H9 (cell line): Measurements from ENCODE around the gene COX4I2. TPM values are rescaled to one million over a fixed set of nuclear protein-coding genes. Genes with fewer than 3 reads are reported as not detected.
"Not testable (repeated sequence)": the region's sequence is repeated elsewhere in the genome, so short reads cannot be mapped to it uniquely, and the experiment has no call there.

Experiments used
- DNase-seq: peaks from one replicate; pipeline ENCODE4 v3.0.0-alpha.2; 2017
- H2AFZ ChIP-seq: one replicate; pipeline ENCODE4 v1.6.1; 2013; ENCODE audit warnings: mild to moderate bottlenecking, low read length, control low read depth, moderate library complexity
- H2AK5ac ChIP-seq: 2 replicates; pipeline ENCODE4 v1.6.1; 2013; ENCODE audit warnings: low read length, control low read depth, mixed read lengths; ENCODE audit not compliant: insufficient read length
- H2BK120ac ChIP-seq: one replicate; pipeline ENCODE4 v1.6.1; 2013; ENCODE audit warnings: low read depth, mild to moderate bottlenecking, low read length, control low read depth, inconsistent platforms; ENCODE audit not compliant: poor library complexity, severe bottlenecking
- H2BK12ac ChIP-seq: 2 replicates; pipeline ENCODE4 v1.6.1; 2013; ENCODE audit warnings: low read length, control low read depth, mixed read lengths, low read depth; ENCODE audit not compliant: insufficient read length
- H2BK15ac ChIP-seq: 2 replicates; pipeline ENCODE4 v1.6.1; 2013; ENCODE audit warnings: low read depth, low read length, control low read depth
- H2BK20ac ChIP-seq: one replicate; pipeline ENCODE4 v1.6.1; 2013; ENCODE audit warnings: low read depth, mild to moderate bottlenecking, low read length, control low read depth, inconsistent platforms; ENCODE audit not compliant: poor library complexity, severe bottlenecking
- H2BK5ac ChIP-seq: 2 replicates; pipeline ENCODE4 v1.6.1; 2013; ENCODE audit warnings: low read length, control low read depth, mixed read lengths; ENCODE audit not compliant: insufficient read length
- H3K14ac ChIP-seq: 2 replicates; pipeline ENCODE4 v1.6.1; 2013; ENCODE audit warnings: low read length, control low read depth; ENCODE audit not compliant: insufficient read depth
- H3K18ac ChIP-seq: 2 replicates; pipeline ENCODE4 v1.6.1; 2013; ENCODE audit warnings: low read depth, mild to moderate bottlenecking, mixed read lengths, low read length, control low read depth; ENCODE audit not compliant: insufficient read length
- H3K23ac ChIP-seq: 2 replicates; pipeline ENCODE4 v1.6.1; 2013; ENCODE audit warnings: low read length, control low read depth, mixed read lengths, low read depth; ENCODE audit not compliant: insufficient read length
- H3K23me2 ChIP-seq: 2 replicates; pipeline ENCODE4 v1.6.1; 2013; ENCODE audit warnings: low read depth, mild to moderate bottlenecking, mixed read lengths, low read length, control low read depth; ENCODE audit not compliant: insufficient read length, poor library complexity, severe bottlenecking
- H3K27ac ChIP-seq: 2 replicates; pipeline ENCODE4 v1.5.1; 2013; ENCODE audit warnings: low read length, control low read depth, mixed read lengths, low read depth; ENCODE audit not compliant: insufficient read length
- H3K27me3 ChIP-seq: 2 replicates; pipeline ENCODE4 v1.6.1; 2013; ENCODE audit warnings: low read length, control low read depth, inconsistent platforms; ENCODE audit not compliant: insufficient read depth
- H3K4ac ChIP-seq: 2 replicates; pipeline ENCODE4 v1.6.1; 2013; ENCODE audit warnings: low read depth, mild to moderate bottlenecking, control low read depth, inconsistent platforms, low read length, moderate library complexity
- H3K4me1 ChIP-seq: 2 replicates; pipeline ENCODE4 v1.6.1; 2013; ENCODE audit warnings: low read length, control low read depth, inconsistent platforms; ENCODE audit not compliant: insufficient read depth
- H3K4me2 ChIP-seq: 2 replicates; pipeline ENCODE4 v1.6.1; 2013; ENCODE audit warnings: low read length, control low read depth, mixed read lengths; ENCODE audit not compliant: insufficient read length, insufficient read depth
- H3K56ac ChIP-seq: 2 replicates; pipeline ENCODE4 v1.6.1; 2013; ENCODE audit warnings: low read depth, mild to moderate bottlenecking, mixed read lengths, low read length, control low read depth; ENCODE audit not compliant: insufficient read length
- H3K79me1 ChIP-seq: 2 replicates; pipeline ENCODE4 v1.6.1; 2013; ENCODE audit warnings: low read depth, mild to moderate bottlenecking, moderate library complexity, low read length, control low read depth, inconsistent platforms; ENCODE audit not compliant: insufficient read depth, poor library complexity, severe bottlenecking
- H3K79me2 ChIP-seq: 2 replicates; pipeline ENCODE4 v1.6.1; 2013; ENCODE audit warnings: low read length, control low read depth, inconsistent platforms; ENCODE audit not compliant: insufficient read depth
- H3K9ac ChIP-seq: 2 replicates; pipeline ENCODE4 v1.6.1; 2013; ENCODE audit warnings: low read length, control low read depth, mixed read lengths; ENCODE audit not compliant: insufficient read length; ENCODE audit errors: extremely low read depth
- H3K9me3 ChIP-seq: one replicate; pipeline ENCODE4 v1.6.1; 2013; ENCODE audit warnings: low read depth, low read length, inconsistent platforms; ENCODE audit not compliant: control insufficient read depth
- H3T11ph ChIP-seq: one replicate; pipeline ENCODE4 v1.6.1; 2013; ENCODE audit warnings: mild to moderate bottlenecking, low read length, control low read depth, inconsistent platforms
- H4K20me1 ChIP-seq: one replicate; pipeline ENCODE4 v1.6.1; 2013; ENCODE audit not compliant: control insufficient read depth, insufficient read length, insufficient read depth
- H4K5ac ChIP-seq: 2 replicates; pipeline ENCODE4 v1.6.1; 2013; ENCODE audit warnings: low read depth, mild to moderate bottlenecking, mixed read lengths, low read length, control low read depth; ENCODE audit not compliant: insufficient read length
- H4K8ac ChIP-seq: replicated peaks from 2 replicates; pipeline ENCODE4 v1.6.1; 2013; ENCODE audit warnings: low read length, control low read depth, mixed read lengths, low read depth; ENCODE audit not compliant: insufficient read length
- H4K91ac ChIP-seq: 2 replicates; pipeline ENCODE4 v1.6.1; 2013; ENCODE audit warnings: low read depth, mild to moderate bottlenecking, moderate library complexity, mixed read lengths, low read length, control low read depth; ENCODE audit not compliant: insufficient read length
- H3K27ac Mint-ChIP-seq, 3 experiments: 2 replicates in 2 of 3; 3 replicates in 1 of 3; pipeline ENCODE4 v1.8.0; 2020 to 2021; ENCODE audit warnings: mixed read lengths in 3 of 3, mild to moderate bottlenecking in 1 of 3, moderate library complexity in 1 of 3
- H3K27me3 Mint-ChIP-seq: 2 replicates; pipeline ENCODE4 v1.8.0; 2021; ENCODE audit warnings: low read depth, mild to moderate bottlenecking, moderate library complexity, mixed read lengths
- H3K36me3 Mint-ChIP-seq, 3 experiments: 2 replicates in 2 of 3; 3 replicates in 1 of 3; pipeline ENCODE4 v1.8.0; 2020 to 2021; ENCODE audit warnings: low read depth in 3 of 3, mixed read lengths in 3 of 3; ENCODE audit not compliant: insufficient read depth in 1 of 3
- H3K4me1 Mint-ChIP-seq, 2 experiments: 2 replicates each; pipeline ENCODE4 v1.8.0; 2020; ENCODE audit warnings: mixed read lengths in 2 of 2
- H3K4me3 Mint-ChIP-seq, 2 experiments: 2 replicates in 1 of 2; 3 replicates in 1 of 2; pipeline ENCODE4 v1.8.0; 2020 to 2021; ENCODE audit warnings: mild to moderate bottlenecking in 2 of 2, mixed read lengths in 2 of 2, moderate library complexity in 1 of 2
- H3K9me3 Mint-ChIP-seq, 2 experiments: 2 replicates in 1 of 2; 3 replicates in 1 of 2; pipeline ENCODE4 v1.8.0; 2020; ENCODE audit warnings: mild to moderate bottlenecking in 2 of 2, mixed read lengths in 2 of 2, moderate library complexity in 1 of 2
- WGBS: extraction: QIAGEN DNeasy Blood & Tissue Kit; methylation state at CpG from one replicate; pipeline ENCODE4 v1.1.7; 2013; ENCODE audit warnings: missing lambda C conversion rate, low lambda C conversion rate, mixed read lengths; ENCODE audit not compliant: insufficient read length; ENCODE audit errors: extremely low coverage; 5-methylcytosine and 5-hydroxymethylcytosine counted together
- total RNA-seq: library from RNA; stranded (reverse); gene quantifications from 2 replicates; pipeline ENCODE4 v1.2.1, GENCODE V29; 2021

The COX4I2 gene
- total RNA-seq, 1 experiment from 2014 or later: not detected

GRCh38 chr20:31626534-31626933 is 11.2 kb upstream of the COX4I2 start:
- H3K9me3 ChIP-seq, H3K18ac ChIP-seq, H4K20me1 ChIP-seq, H4K8ac ChIP-seq, H3K79me1 ChIP-seq, H4K5ac ChIP-seq, H3K4me2 ChIP-seq, H3K27me3 ChIP-seq, H3K79me2 ChIP-seq, H2BK12ac ChIP-seq, H3K27me3 Mint-ChIP-seq, H3K14ac ChIP-seq, DNase-seq, H3K56ac ChIP-seq, H3K36me3 Mint-ChIP-seq, H2BK5ac ChIP-seq, H4K91ac ChIP-seq, H3K23me2 ChIP-seq, H3T11ph ChIP-seq, H2BK15ac ChIP-seq, H3K4me1 Mint-ChIP-seq, H3K4me1 ChIP-seq, H3K27ac Mint-ChIP-seq, H3K9ac ChIP-seq, H2BK20ac ChIP-seq, H2BK120ac ChIP-seq, H3K27ac ChIP-seq, H3K9me3 Mint-ChIP-seq, H2AFZ ChIP-seq, H3K4ac ChIP-seq, H3K23ac ChIP-seq, H3K4me3 Mint-ChIP-seq, H2AK5ac ChIP-seq: not testable (repeated sequence)
- no CpG with 5 or more reads among the region's 8 CpGs for WGBS

DNA sequence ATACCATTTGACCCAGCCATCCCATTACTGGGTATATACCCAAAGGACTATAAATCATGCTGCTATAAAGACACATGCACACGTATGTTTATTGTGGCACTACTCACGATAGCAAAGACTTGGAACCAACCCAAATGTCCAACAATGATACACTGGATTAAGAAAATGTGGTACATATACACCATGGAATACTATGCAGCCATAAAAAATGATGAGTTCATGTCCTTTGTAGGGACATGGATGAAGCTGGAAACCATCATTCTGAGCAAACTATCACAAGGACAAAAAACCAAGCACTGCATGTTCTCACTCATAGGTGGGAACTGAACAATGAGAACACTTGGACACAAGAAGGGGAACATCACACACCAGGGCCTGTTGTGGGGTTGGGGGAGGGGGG is 9.7 kb upstream of the COX4I2 start:
- H3K27me3 ChIP-seq: not testable (repeated sequence)

More for the DNA sequence above, 9.7 kb upstream of the COX4I2 start:
- not testable (repeated sequence) for H2BK15ac ChIP-seq, H2BK5ac ChIP-seq, H3K9me3 Mint-ChIP-seq, H3K27me3 Mint-ChIP-seq, H3K79me2 ChIP-seq, H3K4me3 Mint-ChIP-seq, H4K91ac ChIP-seq, H3K27ac Mint-ChIP-seq, H3K9me3 ChIP-seq, H4K5ac ChIP-seq, H2AFZ ChIP-seq, H3K23me2 ChIP-seq, H2BK12ac ChIP-seq, H3K9ac ChIP-seq, H3K56ac ChIP-seq, H3K23ac ChIP-seq, H4K20me1 ChIP-seq, H3K18ac ChIP-seq, H3K36me3 Mint-ChIP-seq, H2BK120ac ChIP-seq, H3K79me1 ChIP-seq, H3K4me2 ChIP-seq, H3T11ph ChIP-seq, H3K14ac ChIP-seq, H3K4ac ChIP-seq, H2AK5ac ChIP-seq, H3K4me1 ChIP-seq, H2BK20ac ChIP-seq, H3K4me1 Mint-ChIP-seq, DNase-seq, H4K8ac ChIP-seq, H3K27ac ChIP-seq
- no CpG with 5 or more reads among the region's 2 CpGs for WGBS
